ENCODE results near the gene CD163L1.

GRCh38 chr12:7444076-7444475, at the start of gene CD163L1:
- TF ChIP-seq CTCF (IDR thresholded peaks at IDR 0.05) (no peak), POLR2A (IDR thresholded peaks at IDR 0.05) (no peak)
